Gastrocnemius medialis (tissue), 4 donors: ENCODE results near the gene CLDN19.

Experiments
- POLR2A ChIP-seq, 2 donors: fragments of 450-650 bp; IDR thresholded peaks; one replicate each; pipeline ENCODE4 v1.6.1; 2017; ENCODE audit warnings: antibody characterized with exemption in 2 of 2, mild to moderate bottlenecking in 2 of 2, moderate library complexity in 2 of 2
- TF ChIP-seq, protein P1 (sequence below), 5 experiments: fragments of 450-650 bp in 3 of 5; fragments of 200-600 bp in 2 of 5; sonication (generic) in 2 of 5; IDR thresholded peaks in 4 of 5; conservative IDR thresholded peaks in 1 of 5; 1 replicate in 4 of 5; 2 replicates in 1 of 5; pipeline ENCODE4 v1.5.1; 2016 to 2019; ENCODE audit warnings: antibody characterized with exemption in 5 of 5, mild to moderate bottlenecking in 3 of 5, moderate library complexity in 3 of 5

DNA sequence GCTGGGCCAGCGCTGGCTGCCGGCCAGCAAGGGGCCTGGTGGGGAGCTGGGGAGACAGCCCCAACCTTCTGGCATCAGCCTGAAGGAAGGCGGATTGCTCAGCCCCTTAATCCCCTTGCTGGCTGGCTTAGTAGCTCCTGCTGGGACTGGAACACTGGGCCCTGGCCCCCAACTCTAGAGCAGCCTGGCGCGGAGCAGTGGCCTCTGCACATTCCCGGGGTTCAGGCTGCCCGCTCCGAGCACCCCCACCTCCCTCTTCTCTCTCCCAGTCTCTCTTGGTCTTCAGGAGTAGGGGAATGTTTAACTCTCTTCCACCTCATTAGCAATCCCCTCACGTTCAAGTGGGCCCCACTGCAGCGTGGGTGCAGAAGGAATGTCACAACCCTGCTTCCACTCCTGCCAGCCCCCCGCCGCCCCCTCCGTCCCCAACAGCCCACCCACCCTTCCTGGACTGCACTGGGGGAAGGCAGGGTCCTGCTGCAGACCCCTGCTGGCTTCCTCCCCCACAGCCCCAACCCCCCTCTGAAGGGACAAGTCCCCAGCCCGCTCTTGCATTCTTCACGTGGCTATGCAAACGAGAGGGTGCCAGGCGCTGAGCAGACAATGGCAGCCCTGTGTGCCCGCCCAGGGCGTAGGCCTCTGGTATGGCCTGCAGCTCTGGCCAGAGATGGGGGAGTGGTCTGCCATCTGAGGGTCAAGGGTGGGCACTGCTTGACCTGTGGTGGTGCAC lies 980 bp upstream of the CLDN19 start:
- TF ChIP-seq, protein P1, sequence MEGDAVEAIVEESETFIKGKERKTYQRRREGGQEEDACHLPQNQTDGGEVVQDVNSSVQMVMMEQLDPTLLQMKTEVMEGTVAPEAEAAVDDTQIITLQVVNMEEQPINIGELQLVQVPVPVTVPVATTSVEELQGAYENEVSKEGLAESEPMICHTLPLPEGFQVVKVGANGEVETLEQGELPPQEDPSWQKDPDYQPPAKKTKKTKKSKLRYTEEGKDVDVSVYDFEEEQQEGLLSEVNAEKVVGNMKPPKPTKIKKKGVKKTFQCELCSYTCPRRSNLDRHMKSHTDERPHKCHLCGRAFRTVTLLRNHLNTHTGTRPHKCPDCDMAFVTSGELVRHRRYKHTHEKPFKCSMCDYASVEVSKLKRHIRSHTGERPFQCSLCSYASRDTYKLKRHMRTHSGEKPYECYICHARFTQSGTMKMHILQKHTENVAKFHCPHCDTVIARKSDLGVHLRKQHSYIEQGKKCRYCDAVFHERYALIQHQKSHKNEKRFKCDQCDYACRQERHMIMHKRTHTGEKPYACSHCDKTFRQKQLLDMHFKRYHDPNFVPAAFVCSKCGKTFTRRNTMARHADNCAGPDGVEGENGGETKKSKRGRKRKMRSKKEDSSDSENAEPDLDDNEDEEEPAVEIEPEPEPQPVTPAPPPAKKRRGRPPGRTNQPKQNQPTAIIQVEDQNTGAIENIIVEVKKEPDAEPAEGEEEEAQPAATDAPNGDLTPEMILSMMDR (IDR thresholded peaks at IDR 0.05 in 4 of 5, conservative IDR thresholded peaks at IDR 0.05 in 1 of 5), result no peak
- no peak for TF ChIP-seq POLR2A (IDR thresholded peaks at IDR 0.05)
